Activated CD8-positive, alpha-beta memory T cell treated with anti-CD3 and anti-CD28 coated beads, Interleukin-2, amount 50 U/mL, for 24 hours (primary cell): Measurements from ENCODE around the gene VWA8.
"Not testable (repeated sequence)": the region's sequence is repeated elsewhere in the genome, so short reads cannot be mapped to it uniquely, and the experiment has no call there.

Source experiments
- DNase-seq: peaks from one replicate; pipeline ENCODE4 v3.0.0-alpha.2; 2020; ENCODE audit errors: extremely low read depth

Gene VWA8

GRCh38 chr13:41745496-41745895 lies 215.4 kb downstream of the VWA8 start:
- not testable (repeated sequence) for DNase-seq

- no peak for DNase-seq
Measured at GRCh38 chr13:41742917-41743552, 217.9 kb downstream of the VWA8 start.

DNA sequence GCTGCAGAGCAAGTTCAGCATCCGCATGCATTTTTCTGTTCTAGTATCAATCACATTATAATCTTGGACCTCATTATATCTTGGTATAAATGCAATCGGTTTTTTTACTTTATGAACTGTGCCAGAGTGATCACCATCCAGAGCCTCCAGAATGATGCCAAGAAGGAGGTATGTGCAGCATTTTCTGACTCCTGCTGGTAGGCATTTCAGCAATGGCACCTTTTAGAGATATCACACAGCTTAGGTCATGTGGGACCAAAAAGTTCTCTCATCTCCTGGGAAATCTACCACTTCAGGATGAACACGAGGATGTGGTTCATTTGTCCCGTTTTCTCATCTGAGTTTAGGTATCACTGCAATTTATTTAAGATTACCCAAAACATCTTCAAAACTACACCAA lies 220.4 kb downstream of the VWA8 start:
- DNase-seq: no peak

GRCh38 chr13:41722684-41723535 lies 238.0 kb downstream of the VWA8 start:
- no peak for DNase-seq

DNA sequence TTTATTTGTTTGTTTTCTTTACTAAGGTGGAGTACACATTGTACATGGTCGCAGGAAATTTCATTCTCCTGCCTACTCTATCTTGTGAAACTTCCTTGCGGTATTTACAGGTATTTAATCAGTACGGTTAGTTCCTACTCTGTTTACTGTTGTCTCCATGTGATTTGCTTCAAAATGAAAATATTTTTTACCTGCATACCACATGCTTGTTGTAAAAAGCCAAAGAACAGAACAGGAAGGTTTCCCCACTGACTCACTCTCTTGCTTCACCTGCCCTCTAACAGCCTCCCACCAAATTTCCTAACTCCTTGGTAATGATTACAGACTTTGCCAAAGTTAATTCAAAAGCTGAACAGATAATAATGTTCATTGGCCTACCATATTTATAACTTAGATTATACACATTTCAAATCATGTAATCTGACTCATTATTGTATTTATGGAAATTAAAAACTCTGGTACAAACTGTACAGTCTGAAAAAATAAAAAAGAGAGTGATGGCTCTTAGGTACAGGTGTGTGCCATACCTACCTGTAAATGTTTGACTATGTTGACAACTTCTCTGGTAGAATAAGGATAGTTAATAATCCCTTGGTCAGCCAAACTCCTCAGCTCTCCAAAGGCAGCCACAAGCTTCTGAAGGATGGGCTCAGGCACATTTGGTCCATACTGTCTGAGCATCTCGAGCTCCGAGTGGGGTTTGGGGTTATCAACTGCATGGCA lies 239.9 kb downstream of the VWA8 start:
- DNase-seq: no peak

DNA sequence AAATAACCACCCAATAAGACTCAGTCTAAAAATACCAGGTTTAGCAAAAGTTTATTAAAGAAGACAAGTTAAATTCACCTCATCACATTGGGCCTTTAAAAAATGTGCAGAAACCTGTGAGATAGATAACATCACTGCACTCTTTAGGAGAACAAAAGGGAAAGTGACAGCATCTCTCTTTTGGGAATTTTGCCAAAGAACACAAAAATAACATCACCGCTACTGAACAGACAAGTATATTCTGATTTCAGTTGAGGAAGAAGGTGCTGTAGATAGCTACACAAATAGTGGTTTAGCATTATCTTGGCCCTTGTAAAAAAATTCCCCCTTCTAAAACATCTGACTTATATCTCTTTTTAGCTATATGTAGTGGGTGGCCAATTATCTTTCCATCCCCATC lies 244.7 kb downstream of the VWA8 start:
- no peak for DNase-seq

- DNase-seq: no peak
Measured at GRCh38 chr13:41713405-41713804, 247.5 kb downstream of the VWA8 start.

DNA sequence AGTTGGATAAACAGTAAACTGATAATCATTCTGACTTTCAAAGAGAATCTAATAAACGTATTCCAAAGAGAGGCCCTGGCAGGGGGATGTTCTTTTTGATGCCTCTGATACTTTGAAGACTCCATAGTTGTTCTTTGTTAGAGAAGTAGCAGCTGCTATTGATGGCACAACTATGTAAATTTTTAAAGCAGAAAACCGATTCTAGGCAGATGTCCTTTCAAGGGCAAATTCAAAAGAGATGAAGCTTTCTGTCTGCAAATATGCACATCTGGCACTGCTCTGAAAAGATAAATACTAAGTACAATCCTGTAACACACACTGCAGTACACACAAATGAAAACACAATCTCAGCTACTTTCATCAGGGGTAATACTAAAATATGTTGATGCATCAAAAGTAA lies 250.1 kb downstream of the VWA8 start:
- DNase-seq: no peak

DNA sequence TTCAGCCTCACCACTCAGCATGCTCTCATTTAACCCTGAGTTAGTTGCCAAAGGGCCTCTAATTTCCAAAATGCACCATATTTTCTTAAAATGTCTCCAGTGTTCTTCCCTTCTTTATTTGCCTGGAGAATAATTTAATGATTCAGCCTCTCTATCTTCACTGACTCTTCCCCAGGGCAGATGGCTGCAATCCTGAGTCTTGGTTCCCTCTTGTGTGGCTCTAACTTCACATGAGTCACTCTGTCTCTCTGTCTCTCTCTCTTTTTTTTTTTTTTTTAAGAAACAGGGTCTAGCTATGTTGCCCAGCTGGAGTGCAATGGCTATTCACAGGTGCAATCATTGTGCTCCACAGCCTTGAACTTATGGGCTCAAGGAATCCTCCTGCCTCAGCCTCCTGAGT lies 251.4 kb downstream of the VWA8 start:
- no peak for DNase-seq

GRCh38 chr13:41708713-41709112 lies 252.2 kb downstream of the VWA8 start:
- DNase-seq: no peak

- DNase-seq: no peak
Measured at GRCh38 chr13:41707194-41707821, 253.6 kb downstream of the VWA8 start.

GRCh38 chr13:41706152-41706551 lies 254.8 kb downstream of the VWA8 start:
- no peak for DNase-seq

GRCh38 chr13:41702540-41702939 lies 258.4 kb downstream of the VWA8 start:
- DNase-seq: no peak

GRCh38 chr13:41701676-41702075 lies 259.2 kb downstream of the VWA8 start:
- DNase-seq: no peak

GRCh38 chr13:41700790-41701310 lies 260.1 kb downstream of the VWA8 start:
- no peak for DNase-seq

- DNase-seq: no peak
Measured at GRCh38 chr13:41699759-41700158, 261.1 kb downstream of the VWA8 start.

GRCh38 chr13:41697578-41697977 lies 263.3 kb downstream of the VWA8 start:
- no peak for DNase-seq

DNA sequence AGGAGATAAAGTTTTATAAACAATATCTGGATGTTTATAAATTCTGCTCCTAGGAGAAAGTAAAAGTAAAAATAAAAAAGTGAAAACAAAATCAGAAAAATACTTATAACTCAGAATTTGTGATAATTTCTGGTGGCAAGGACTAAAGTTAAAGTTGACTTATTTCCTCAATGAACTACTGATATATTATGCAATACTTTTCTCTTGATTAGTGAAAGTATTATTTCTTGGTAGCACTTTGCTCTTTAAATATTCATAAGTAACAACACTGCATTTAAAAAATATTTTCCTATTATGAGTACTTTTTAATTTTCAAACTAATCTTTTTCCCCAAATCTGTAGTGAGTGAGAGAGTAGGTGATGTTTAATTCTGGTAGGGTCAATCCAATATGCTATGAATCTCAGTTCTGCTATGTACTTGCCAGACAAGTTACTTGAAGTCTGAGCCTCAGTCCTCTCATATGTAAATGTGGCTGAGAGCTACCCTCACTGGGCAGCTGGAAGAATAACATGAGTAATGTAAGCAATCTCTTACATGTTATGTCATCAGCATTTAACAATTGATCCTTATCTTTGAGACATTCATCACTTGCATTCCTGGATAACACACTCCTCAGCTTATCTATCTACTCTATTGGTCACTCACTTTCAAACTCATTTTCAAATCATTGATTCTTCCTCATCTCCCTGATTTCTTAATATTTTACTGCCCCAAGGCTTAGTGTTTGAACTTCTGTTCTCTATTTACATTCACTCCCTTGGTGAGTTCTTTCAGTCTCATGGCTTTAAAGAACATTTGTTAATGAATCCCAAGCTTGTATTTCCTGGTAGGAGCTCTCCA lies 264.5 kb downstream of the VWA8 start:
- DNase-seq: no peak

DNA sequence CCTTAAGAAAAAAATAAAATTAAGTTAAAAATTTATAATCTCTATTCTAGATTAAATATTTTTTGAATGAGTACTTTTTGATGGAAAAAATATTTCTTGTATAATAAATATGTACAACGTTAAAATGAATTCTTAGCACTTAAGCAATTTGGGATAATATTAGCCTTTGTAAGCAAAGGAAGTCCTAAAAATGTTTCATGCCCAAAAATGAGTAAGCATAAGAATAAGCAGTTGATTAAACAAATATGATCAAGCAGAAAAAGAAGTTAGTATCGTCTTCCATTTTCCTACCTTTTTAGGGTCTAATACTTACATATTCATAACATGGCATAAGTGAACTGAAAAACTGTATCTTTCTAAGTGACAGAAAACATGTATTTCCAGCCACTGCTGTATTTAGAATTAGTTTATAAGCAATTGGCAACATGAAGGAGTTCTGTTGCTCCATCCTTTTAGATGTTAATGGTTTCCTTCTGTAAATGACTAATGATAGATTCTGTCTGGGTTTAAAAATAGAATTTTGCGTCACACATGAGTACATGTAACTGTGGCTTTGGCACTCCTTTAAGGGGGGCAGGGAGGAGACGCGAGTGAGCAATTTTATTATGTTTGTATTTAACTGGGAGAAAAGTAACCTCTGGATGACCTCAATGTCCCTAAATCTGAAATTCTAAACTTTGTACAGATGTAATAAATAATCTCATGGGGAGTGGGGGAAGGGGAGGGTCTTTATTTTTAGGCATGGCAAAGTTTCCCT lies 266.2 kb downstream of the VWA8 start:
- DNase-seq: no peak

DNA sequence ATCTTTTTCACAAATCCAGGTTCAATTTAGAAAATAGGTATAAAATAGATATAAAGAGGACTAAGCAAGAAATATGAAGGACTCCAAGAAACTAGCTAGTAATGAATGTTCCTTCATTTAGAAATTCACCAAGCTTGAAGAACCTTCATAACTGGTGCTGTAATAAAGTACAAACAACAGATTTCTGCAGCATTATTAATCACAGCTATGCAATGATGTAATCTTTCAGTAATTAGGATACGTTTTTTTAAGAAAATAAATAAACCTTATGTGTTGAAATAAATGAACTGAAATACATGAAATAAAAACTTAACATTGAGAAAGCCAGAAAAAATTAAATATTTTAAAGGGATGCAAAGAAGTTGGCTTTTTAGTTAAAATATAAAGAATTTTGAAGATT lies 267.5 kb downstream of the VWA8 start:
- DNase-seq: no peak
